HepG2 (cell line): ENCODE results near the gene CERS6. TPM values are rescaled to one million over a fixed set of nuclear protein-coding genes. Genes with fewer than 3 reads are reported as not detected.

Experiments used
- ATF4 ChIP-seq, 2 experiments: fragments of 450-650 bp in 1 of 2; sonication (generic) in 1 of 2; formaldehyde crosslinking; IDR thresholded peaks; 2 replicates each; pipeline versions ENCODE4 v1.5.0 to v1.8.0; 2020 to 2022; ENCODE audit warnings: mild to moderate bottlenecking in 1 of 2, missing genetic modification reagents in 1 of 2
- EED ChIP-seq: sonication (generic); formaldehyde crosslinking; IDR thresholded peaks from 2 replicates; pipeline ENCODE4 v1.5.0; 2020; ENCODE audit warnings: mild to moderate bottlenecking, missing genetic modification reagents
- GATA4 ChIP-seq: sonication (generic); IDR thresholded peaks from 2 replicates; pipeline ENCODE4 v1.6.1; 2016; ENCODE audit warnings: antibody characterized with exemption, low read depth, borderline replicate concordance
- HOXD1 ChIP-seq: sonication (generic); formaldehyde crosslinking; IDR thresholded peaks from 2 replicates; pipeline ENCODE4 v1.5.0; 2020; ENCODE audit warnings: missing genetic modification reagents
- IRF9 ChIP-seq: sonication (generic); formaldehyde crosslinking; IDR thresholded peaks from 2 replicates; pipeline ENCODE4 v1.8.0; 2022; ENCODE audit warnings: missing genetic modification reagents, mild to moderate bottlenecking, borderline replicate concordance
- KDM1A ChIP-seq: IDR thresholded peaks from 2 replicates; pipeline ENCODE4 v1.6.1; 2016; ENCODE audit warnings: missing compliant biosample characterization
- KDM2A ChIP-seq: sonication (generic); formaldehyde crosslinking; IDR thresholded peaks from 2 replicates; pipeline ENCODE4 v1.4.0; 2020; ENCODE audit warnings: low read depth, missing genetic modification reagents, borderline replicate concordance
- MXD1 ChIP-seq: sonication (generic); formaldehyde crosslinking; IDR thresholded peaks from 2 replicates; pipeline ENCODE4 v1.4.0; 2020; ENCODE audit warnings: mild to moderate bottlenecking, missing genetic modification reagents
- NAIF1 ChIP-seq: sonication (generic); formaldehyde crosslinking; IDR thresholded peaks from 2 replicates; pipeline ENCODE4 v1.5.0; 2020; ENCODE audit warnings: mild to moderate bottlenecking, missing genetic modification reagents, borderline replicate concordance
- RAD21 ChIP-seq: fragments of 450-650 bp; formaldehyde crosslinking; IDR thresholded peaks from 2 replicates; pipeline ENCODE4 v1.5.0; 2020; ENCODE audit warnings: mild to moderate bottlenecking
- RCOR2 ChIP-seq: IDR thresholded peaks from 2 replicates; pipeline ENCODE4 v1.6.1; 2016; ENCODE audit warnings: missing biosample characterization, missing genetic modification reagents
- RXRA ChIP-seq: sonication (generic); formaldehyde crosslinking; IDR thresholded peaks from 2 replicates; pipeline ENCODE4 v1.5.1; 2020; ENCODE audit warnings: missing genetic modification reagents
- STAT5B ChIP-seq: sonication (generic); formaldehyde crosslinking; IDR thresholded peaks from 2 replicates; pipeline ENCODE4 v1.4.0; 2020; ENCODE audit warnings: missing genetic modification reagents
- TBP ChIP-seq: sonication (generic); formaldehyde crosslinking; IDR thresholded peaks from 2 replicates; pipeline ENCODE4 v1.5.0; 2020; ENCODE audit warnings: missing genetic modification reagents
- ZBTB38 ChIP-seq: sonication (generic); formaldehyde crosslinking; IDR thresholded peaks from 2 replicates; pipeline ENCODE4 v1.5.1; 2020; ENCODE audit warnings: mild to moderate bottlenecking, missing genetic modification reagents
- ZFP62 ChIP-seq: sonication (generic); formaldehyde crosslinking; IDR thresholded peaks from 2 replicates; pipeline ENCODE4 v1.4.0; 2020; ENCODE audit warnings: missing genetic modification reagents
- ZNF275 ChIP-seq: sonication (generic); formaldehyde crosslinking; IDR thresholded peaks from 2 replicates; pipeline ENCODE4 v1.8.0; 2022; ENCODE audit warnings: missing genetic modification reagents, mild to moderate bottlenecking, inconsistent platforms, borderline replicate concordance
- ZNF430 ChIP-seq: sonication (generic); formaldehyde crosslinking; IDR thresholded peaks from 2 replicates; pipeline ENCODE4 v1.9.0; 2021; ENCODE audit warnings: mild to moderate bottlenecking, missing genetic modification reagents
- ZNF547 ChIP-seq: sonication (generic); formaldehyde crosslinking; IDR thresholded peaks from 2 replicates; pipeline ENCODE4 v1.5.1; 2020; ENCODE audit warnings: mild to moderate bottlenecking, missing genetic modification reagents
- ZNF609 ChIP-seq: sonication (generic); formaldehyde crosslinking; IDR thresholded peaks from 2 replicates; pipeline ENCODE4 v1.4.0; 2020; ENCODE audit warnings: mild to moderate bottlenecking, missing genetic modification reagents, borderline replicate concordance
- ZNF737 ChIP-seq: sonication (generic); formaldehyde crosslinking; IDR thresholded peaks from 2 replicates; pipeline ENCODE4 v1.5.0; 2020; ENCODE audit warnings: missing genetic modification reagents, mild to moderate bottlenecking, borderline replicate concordance
- ZNF878 ChIP-seq: sonication (generic); formaldehyde crosslinking; IDR thresholded peaks from 2 replicates; pipeline ENCODE4 v1.8.1; 2023; ENCODE audit warnings: mild to moderate bottlenecking, missing genetic modification reagents, moderate library complexity
- polyA plus RNA-seq, 8 experiments: library from polyadenylated mRNA; depleted of rRNA in 3 of 8; stranded (reverse) in 7 of 8; unstranded in 1 of 8; fragments of >200 nt; fragmentation: Illumina TruSeq in 4 of 8; extraction: Trizol in 4 of 8; gene quantifications; 2 replicates each; pipeline versions ENCODE4 v1.2.1 to v1.2.3, GENCODE V29; 2011 to 2016; ENCODE audit warnings: low read depth in 4 of 8, missing spikeins in 1 of 8, mixed read lengths in 1 of 8; ENCODE audit not compliant: insufficient read depth in 1 of 8
- total RNA-seq, 5 experiments: library from RNA; depleted of rRNA; stranded (reverse); fragments of >200 nt; fragmentation: Illumina TruSeq; extraction: Trizol; gene quantifications; 2 replicates each; pipeline ENCODE4 v1.2.3, GENCODE V29; 2016; ENCODE audit warnings: low read depth in 1 of 5

CERS6 gene
- total and polyA plus RNA-seq, 2 of the 13 experiments (the other 11 are each of a cell fraction or from before 2014, with no cell fraction given), result 10.1 to 20.3 TPM

GRCh38 chr2:168490015-168490874, 34.2 kb downstream of the CERS6 start (continued):
- TF ChIP-seq ZFP62 (CRISPR knock-in tag) (no peak), KDM1A (no peak), ZNF609 (CRISPR knock-in tag) (no peak), ATF4 (CRISPR knock-in tag; IDR thresholded peaks at IDR 0.05) (peak in 1 of 2 experiments; percentile 72; a peak in 2 of 4 replicates), IRF9 (CRISPR knock-in tag) (no peak), EED (CRISPR knock-in tag) (no peak), KDM2A (CRISPR knock-in tag) (no peak), GATA4 (no peak), RCOR2 (CRISPR knock-in tag) (no peak), ZNF275 (CRISPR knock-in tag) (no peak), ZNF737 (CRISPR knock-in tag) (no peak), RAD21 (CRISPR knock-in tag) (no peak), STAT5B (CRISPR knock-in tag) (no peak), TBP (CRISPR knock-in tag) (no peak), ZNF430 (CRISPR knock-in tag) (no peak), HOXD1 (CRISPR knock-in tag) (no peak), ZBTB38 (no peak), RXRA (CRISPR knock-in tag) (no peak), ZNF547 (CRISPR knock-in tag) (no peak), MXD1 (no peak), ZNF878 (no peak), NAIF1 (no peak)
